Activated CD8-positive, alpha-beta memory T cell treated with anti-CD3 and anti-CD28 coated beads, Interleukin-2, amount 50 U/mL, for 24 hours (primary cell): Measurements from ENCODE around the gene CEP131.
"Not testable (repeated sequence)": the region's sequence is repeated elsewhere in the genome, so short reads cannot be mapped to it uniquely, and the experiment has no call there.

ENCODE experiments used
- DNase-seq: peaks from one replicate; pipeline ENCODE4 v3.0.0-alpha.2; 2020; ENCODE audit errors: extremely low read depth

CEP131 gene

GRCh38 chr17:81166033-81166492 is 56.7 kb downstream of the CEP131 start, which contains the start of gene AATK:
AATK (minus strand) TSS chr17:81166221; CDS start chr17:81165992, 229 bp downstream.
- no peak for DNase-seq

- DNase-seq: no peak
Measured at GRCh38 chr17:81165246-81166032, 57.3 kb downstream of the CEP131 start, which contains the start of gene PVALEF. PVALEF (plus strand) TSS chr17:81165507; CDS start chr17:81181227, 15,720 bp downstream.

- DNase-seq: no peak
Measured at GRCh38 chr17:81164371-81165245, 58.2 kb downstream of the CEP131 start.

- DNase-seq: no peak
Measured at GRCh38 chr17:81163703-81164370, 58.9 kb downstream of the CEP131 start.

GRCh38 chr17:81163051-81163695 is 59.6 kb downstream of the CEP131 start:
- DNase-seq: no peak

GRCh38 chr17:81162491-81162890 is 60.3 kb downstream of the CEP131 start:
- DNase-seq: no peak

- DNase-seq: no peak
Measured at GRCh38 chr17:81161972-81162371, 60.8 kb downstream of the CEP131 start.

- no peak for DNase-seq
Measured at GRCh38 chr17:81161536-81161935, 61.2 kb downstream of the CEP131 start.

- DNase-seq: no peak
Measured at GRCh38 chr17:81160747-81161453, 61.9 kb downstream of the CEP131 start.

GRCh38 chr17:81160306-81160705 is 62.5 kb downstream of the CEP131 start:
- no peak for DNase-seq

GRCh38 chr17:81159611-81160265 is 63.0 kb downstream of the CEP131 start:
- no peak for DNase-seq

- DNase-seq: no peak
Measured at GRCh38 chr17:81158688-81159590, 63.8 kb downstream of the CEP131 start.

GRCh38 chr17:81157848-81158687 is 64.7 kb downstream of the CEP131 start:
- DNase-seq: no peak

GRCh38 chr17:81156866-81157805 is 65.6 kb downstream of the CEP131 start:
- DNase-seq: no peak

- no peak for DNase-seq
Measured at GRCh38 chr17:81154961-81155360, 67.8 kb downstream of the CEP131 start.

- DNase-seq: not testable (repeated sequence)
Measured at GRCh38 chr17:81154016-81154415, 68.7 kb downstream of the CEP131 start.

GRCh38 chr17:81153340-81153803 is 69.4 kb downstream of the CEP131 start:
- no peak for DNase-seq
